ENCODE data around the gene NOP10.

DNA sequence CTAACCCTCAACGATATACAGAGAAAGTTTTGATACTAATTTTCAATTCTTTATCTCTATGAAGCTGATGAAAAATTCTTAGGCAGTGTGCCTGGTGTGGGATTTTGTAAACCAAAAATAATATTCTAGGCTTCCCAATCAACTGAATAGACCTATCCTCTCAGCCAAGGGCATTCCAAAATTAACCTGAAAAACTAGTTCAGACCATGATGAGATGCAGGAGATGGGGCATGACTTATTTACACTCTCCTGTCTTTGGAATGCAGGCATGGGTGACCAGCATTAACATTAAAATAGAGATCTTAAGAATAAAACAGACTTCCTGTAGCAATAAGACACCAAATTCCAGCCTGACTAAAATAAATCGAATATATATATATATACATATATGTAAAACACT, 31.9 kb upstream of the NOP10 start:
- TF ChIP-seq, protein P1, sequence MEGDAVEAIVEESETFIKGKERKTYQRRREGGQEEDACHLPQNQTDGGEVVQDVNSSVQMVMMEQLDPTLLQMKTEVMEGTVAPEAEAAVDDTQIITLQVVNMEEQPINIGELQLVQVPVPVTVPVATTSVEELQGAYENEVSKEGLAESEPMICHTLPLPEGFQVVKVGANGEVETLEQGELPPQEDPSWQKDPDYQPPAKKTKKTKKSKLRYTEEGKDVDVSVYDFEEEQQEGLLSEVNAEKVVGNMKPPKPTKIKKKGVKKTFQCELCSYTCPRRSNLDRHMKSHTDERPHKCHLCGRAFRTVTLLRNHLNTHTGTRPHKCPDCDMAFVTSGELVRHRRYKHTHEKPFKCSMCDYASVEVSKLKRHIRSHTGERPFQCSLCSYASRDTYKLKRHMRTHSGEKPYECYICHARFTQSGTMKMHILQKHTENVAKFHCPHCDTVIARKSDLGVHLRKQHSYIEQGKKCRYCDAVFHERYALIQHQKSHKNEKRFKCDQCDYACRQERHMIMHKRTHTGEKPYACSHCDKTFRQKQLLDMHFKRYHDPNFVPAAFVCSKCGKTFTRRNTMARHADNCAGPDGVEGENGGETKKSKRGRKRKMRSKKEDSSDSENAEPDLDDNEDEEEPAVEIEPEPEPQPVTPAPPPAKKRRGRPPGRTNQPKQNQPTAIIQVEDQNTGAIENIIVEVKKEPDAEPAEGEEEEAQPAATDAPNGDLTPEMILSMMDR (conservative IDR thresholded peaks at IDR 0.05 in 1 of 2, IDR thresholded peaks at IDR 0.05 in 1 of 2; ENCODE audit: extremely low read depth in 1 of 2, insufficient read depth in 1 of 2, low read depth in 1 of 2, low read length in 2 of 2): no peak
- TF ChIP-seq EZH2 (IDR thresholded peaks at IDR 0.05; ENCODE audit: borderline replicate concordance, low read length): no peak

Measured in mammary epithelial cell (primary cell).